Gastrocnemius medialis (tissue), 4 donors: Measurements from ENCODE around the gene CENPH.

Experiments
- CTCF ChIP-seq, 5 experiments: fragments of 450-650 bp in 3 of 5; fragments of 200-600 bp in 2 of 5; sonication (generic) in 2 of 5; IDR thresholded peaks in 4 of 5; conservative IDR thresholded peaks in 1 of 5; 1 replicate in 4 of 5; 2 replicates in 1 of 5; pipeline ENCODE4 v1.5.1; 2016 to 2019; ENCODE audit warnings: antibody characterized with exemption in 5 of 5, mild to moderate bottlenecking in 3 of 5, moderate library complexity in 3 of 5
- POLR2A ChIP-seq, 2 donors: fragments of 450-650 bp; IDR thresholded peaks; one replicate each; pipeline ENCODE4 v1.6.1; 2017; ENCODE audit warnings: antibody characterized with exemption in 2 of 2, mild to moderate bottlenecking in 2 of 2, moderate library complexity in 2 of 2

DNA sequence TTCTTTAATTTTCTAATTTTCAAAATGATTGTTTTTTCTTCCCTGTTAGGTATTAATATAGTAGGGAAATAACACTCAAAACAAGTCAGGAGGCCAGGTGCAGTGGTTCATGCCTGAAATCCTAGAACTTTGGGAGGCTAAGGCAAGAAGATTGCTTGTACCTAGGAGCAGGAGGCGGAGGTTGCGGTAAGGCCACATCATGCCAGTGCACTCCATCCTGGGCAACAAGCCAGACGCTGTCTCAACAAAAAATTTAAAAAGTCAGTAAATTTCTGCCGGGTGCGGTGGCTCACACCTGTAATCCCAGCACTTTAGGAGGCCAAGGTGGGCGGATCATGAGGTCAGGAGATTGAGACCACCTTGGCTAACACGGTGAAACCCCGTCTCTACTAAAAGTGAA, 35.1 kb downstream of the CENPH start:
- TF ChIP-seq CTCF (IDR thresholded peaks at IDR 0.05 in 4 of 5, conservative IDR thresholded peaks at IDR 0.05 in 1 of 5), result no peak
- TF ChIP-seq POLR2A (IDR thresholded peaks at IDR 0.05), result no peak
